Astrocyte of the cerebellum (primary cell): ENCODE data around the gene GIMAP6.
"Not testable (repeated sequence)": the region's sequence is repeated elsewhere in the genome, so short reads cannot be mapped to it uniquely, and the experiment has no call there.

Experiments
- DNase-seq: peaks from one replicate; pipeline ENCODE4 v3.0.0-alpha.2; 2011; ENCODE audit warnings: low read depth
- H3K4me3 ChIP-seq: 2 replicates; pipeline ENCODE4 v1.5.1; 2011; ENCODE audit warnings: mild to moderate bottlenecking, low read depth, low read length, moderate library complexity
- in situ Hi-C: cut with HindIII; loops from 2 replicates; pipeline ENCODE4 v1.10.0; 2017; ENCODE audit warnings: low sequenced_read_pairs
- TF ChIP-seq, protein P1 (sequence below): IDR thresholded peaks from 2 replicates; pipeline ENCODE4 v1.5.1; 2012; ENCODE audit warnings: low read length, low read depth, moderate library complexity, mild to moderate bottlenecking; ENCODE audit errors: missing control alignments

Gene GIMAP6

GRCh38 chr7:150585199-150585598 is 47.0 kb downstream of the GIMAP6 start:
- H3K4me3 ChIP-seq = no peak overlapping the region
- DNase-seq = no peak
- TF ChIP-seq, protein P1, sequence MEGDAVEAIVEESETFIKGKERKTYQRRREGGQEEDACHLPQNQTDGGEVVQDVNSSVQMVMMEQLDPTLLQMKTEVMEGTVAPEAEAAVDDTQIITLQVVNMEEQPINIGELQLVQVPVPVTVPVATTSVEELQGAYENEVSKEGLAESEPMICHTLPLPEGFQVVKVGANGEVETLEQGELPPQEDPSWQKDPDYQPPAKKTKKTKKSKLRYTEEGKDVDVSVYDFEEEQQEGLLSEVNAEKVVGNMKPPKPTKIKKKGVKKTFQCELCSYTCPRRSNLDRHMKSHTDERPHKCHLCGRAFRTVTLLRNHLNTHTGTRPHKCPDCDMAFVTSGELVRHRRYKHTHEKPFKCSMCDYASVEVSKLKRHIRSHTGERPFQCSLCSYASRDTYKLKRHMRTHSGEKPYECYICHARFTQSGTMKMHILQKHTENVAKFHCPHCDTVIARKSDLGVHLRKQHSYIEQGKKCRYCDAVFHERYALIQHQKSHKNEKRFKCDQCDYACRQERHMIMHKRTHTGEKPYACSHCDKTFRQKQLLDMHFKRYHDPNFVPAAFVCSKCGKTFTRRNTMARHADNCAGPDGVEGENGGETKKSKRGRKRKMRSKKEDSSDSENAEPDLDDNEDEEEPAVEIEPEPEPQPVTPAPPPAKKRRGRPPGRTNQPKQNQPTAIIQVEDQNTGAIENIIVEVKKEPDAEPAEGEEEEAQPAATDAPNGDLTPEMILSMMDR = no peak
- in situ Hi-C loops = no loop called here

DNA sequence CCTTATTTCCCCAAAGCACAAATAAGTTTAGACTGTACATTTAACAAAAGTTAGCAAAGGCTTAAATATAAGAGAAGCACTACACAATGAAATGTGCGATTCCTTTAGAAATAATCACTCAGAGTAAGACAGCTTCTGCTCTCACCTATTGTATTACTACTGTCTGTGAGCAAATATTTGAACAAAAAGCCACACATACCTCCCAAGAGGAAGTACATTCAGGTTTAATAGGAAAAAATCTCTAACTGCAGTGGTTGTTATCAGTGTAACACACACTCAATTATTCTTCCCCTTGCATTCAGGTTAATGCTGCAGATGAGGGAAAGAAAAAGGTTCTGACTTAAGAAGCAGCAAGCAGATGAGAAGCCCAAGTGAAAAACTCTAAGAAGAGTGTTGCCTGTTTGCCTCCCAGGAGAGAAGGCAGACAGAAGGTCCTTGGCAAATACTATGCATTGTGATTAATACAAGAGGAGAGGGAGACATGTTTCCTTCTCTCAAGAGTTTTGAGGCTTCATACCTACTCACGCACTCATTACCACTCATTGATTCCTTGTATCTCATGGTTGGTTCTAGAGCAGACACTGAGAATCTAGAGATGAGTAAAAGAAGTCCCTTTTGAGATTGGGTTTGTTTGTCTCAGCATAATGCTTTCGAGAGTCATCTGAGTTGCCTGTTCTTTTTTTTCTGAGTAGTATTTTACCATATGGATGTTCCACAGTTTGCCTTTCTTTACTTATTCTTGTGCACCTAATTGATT is 51.4 kb downstream of the GIMAP6 start:
- TF ChIP-seq, protein P1 = no peak
- in situ Hi-C loops = no loop called here

DNA sequence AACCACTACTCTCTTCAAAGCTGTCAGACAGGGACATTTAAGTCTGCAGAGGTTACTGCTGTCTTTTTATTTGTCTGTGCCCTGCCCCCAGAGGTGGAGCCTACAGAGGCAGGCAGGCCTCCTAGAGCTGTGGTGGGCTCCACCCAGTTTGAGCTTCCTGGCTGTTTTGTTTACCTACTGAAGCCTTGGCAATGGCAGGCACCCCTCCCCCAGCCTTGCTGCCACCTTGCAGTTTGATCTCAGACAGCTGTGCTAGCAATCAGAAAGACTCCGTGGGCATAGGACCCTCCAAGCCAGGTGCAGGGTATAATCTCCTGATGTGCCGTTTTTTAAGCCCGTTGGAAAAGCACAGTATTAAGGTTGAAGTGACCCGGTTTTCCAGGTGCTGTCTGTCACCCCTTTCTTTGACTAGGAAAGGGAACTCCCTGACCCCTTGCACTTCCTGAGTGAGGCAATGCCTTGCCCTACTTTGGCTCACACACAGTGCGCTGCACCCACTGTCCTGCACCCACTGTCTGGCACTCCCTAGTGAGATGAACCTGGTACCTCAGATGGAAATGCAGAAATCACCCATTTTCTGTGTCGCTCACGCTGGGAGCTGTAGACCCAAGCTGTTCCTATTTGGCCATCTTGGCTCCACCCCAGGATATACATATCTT is 52.1 kb downstream of the GIMAP6 start:
- in situ Hi-C loops, H3K4me3 ChIP-seq, DNase-seq: not testable (repeated sequence)

More for the DNA sequence above, 51.4 kb downstream of the GIMAP6 start:
- DNase-seq = no peak
- no peak overlapping the region for H3K4me3 ChIP-seq
